ENCODE data around the gene TRHDE. TPM values are rescaled to one million over a fixed set of nuclear protein-coding genes. Genes with fewer than 3 reads are reported as not detected.

Gene TRHDE
- total RNA-seq, 1 donor from 2014 or later, result 12.5 TPM

- Histone ChIP-seq H3K4me3 (no peak overlapping the region), H3K4me1 (no peaks in the 10 kb centered on the region), H3K9me3 (no peaks in the 10 kb centered on the region), H3K36me3 (no peaks in the 10 kb centered on the region), H3K27ac (no peak overlapping the region), H3K27me3 (ENCODE audit: low read depth) (no peaks in the 10 kb centered on the region)
- intact Hi-C loops (cut with DNase I), result no loop called here
- no peak for DNase-seq
- TF ChIP-seq CTCF (IDR thresholded peaks at IDR 0.05), result no peak
- no peak for ATAC-seq
Measured at GRCh38 chr12:72444566-72444965, 172.4 kb downstream of the TRHDE start.

- DNase-seq (no peak), ATAC-seq (no peak)
- TF ChIP-seq CTCF (IDR thresholded peaks at IDR 0.05), result no peak
- intact Hi-C loops (cut with DNase I), result no loop called here
- H3K4me1 ChIP-seq, result no peaks in the 10 kb centered on the region
- no peaks in the 10 kb centered on the region for H3K9me3 ChIP-seq
- H3K36me3 ChIP-seq, result no peaks in the 10 kb centered on the region
- no peaks in the 10 kb centered on the region for H3K27me3 ChIP-seq (ENCODE audit: low read depth)
- no peak overlapping the region for H3K27ac ChIP-seq
- H3K4me3 ChIP-seq, result no peak overlapping the region
Measured at GRCh38 chr12:72448089-72448488, 175.9 kb downstream of the TRHDE start.

- H3K9me3 ChIP-seq, result no peaks in the 10 kb centered on the region
- ATAC-seq (no peak), DNase-seq (no peak)
- no peak overlapping the region for H3K27ac ChIP-seq
- H3K27me3 ChIP-seq (ENCODE audit: low read depth), result no peaks in the 10 kb centered on the region
- H3K36me3 ChIP-seq, result no peaks in the 10 kb centered on the region
- H3K4me1 ChIP-seq, result no peaks in the 10 kb centered on the region
- TF ChIP-seq CTCF (IDR thresholded peaks at IDR 0.05), result no peak
- intact Hi-C loops (cut with DNase I), result no loop called here
- no peak overlapping the region for H3K4me3 ChIP-seq
Measured at GRCh38 chr12:72448805-72449204, 176.6 kb downstream of the TRHDE start.

- intact Hi-C loops (cut with DNase I), result no loop called here
- Histone ChIP-seq H3K4me1 (no peaks in the 10 kb centered on the region), H3K9me3 (no peaks in the 10 kb centered on the region), H3K4me3 (no peak overlapping the region), H3K36me3 (no peaks in the 10 kb centered on the region), H3K27me3 (ENCODE audit: low read depth) (no peaks in the 10 kb centered on the region), H3K27ac (no peak overlapping the region)
- ATAC-seq, result no peak
- no peak for TF ChIP-seq CTCF (IDR thresholded peaks at IDR 0.05)
- DNase-seq, result no peak
Measured at GRCh38 chr12:72453066-72453465, 180.9 kb downstream of the TRHDE start.

- Histone ChIP-seq H3K4me3 (no peak overlapping the region), H3K9me3 (no peaks in the 10 kb centered on the region), H3K27ac (no peak overlapping the region), H3K36me3 (no peaks in the 10 kb centered on the region), H3K4me1 (no peaks in the 10 kb centered on the region), H3K27me3 (ENCODE audit: low read depth) (no peaks in the 10 kb centered on the region)
- TF ChIP-seq CTCF (IDR thresholded peaks at IDR 0.05), result no peak
- intact Hi-C loops (cut with DNase I), result no loop called here
- no peak for DNase-seq
- no peak for ATAC-seq
Measured at GRCh38 chr12:72453550-72453949, 181.4 kb downstream of the TRHDE start.

GRCh38 chr12:72464471-72464870 lies 192.3 kb downstream of the TRHDE start:
- no peaks in the 10 kb centered on the region for H3K36me3 ChIP-seq
- no peaks in the 10 kb centered on the region for H3K27me3 ChIP-seq (ENCODE audit: low read depth)
- H3K9me3 ChIP-seq, result no peaks in the 10 kb centered on the region
- H3K4me3 ChIP-seq, result no peak overlapping the region
- DNase-seq (no peak), ATAC-seq (no peak)
- intact Hi-C loops (cut with DNase I), result no loop called here
- TF ChIP-seq CTCF (IDR thresholded peaks at IDR 0.05), result no peak
- H3K4me1 ChIP-seq, result no peaks in the 10 kb centered on the region
- no peak overlapping the region for H3K27ac ChIP-seq

Data from lower lobe of right lung (tissue), 2 donors.